HG03571 (cell line): ENCODE measurements around the gene TMC3.
A peak's percentile ranks its signal among the peaks of the same experiment; 100 is the strongest.

Source experiments
- ATAC-seq: cut with Tn5 transposase; IDR thresholded peaks from one replicate; pipeline ENCODE4 v1.9.1; 2021; ENCODE audit not compliant: unreplicated experiment

Gene TMC3

DNA sequence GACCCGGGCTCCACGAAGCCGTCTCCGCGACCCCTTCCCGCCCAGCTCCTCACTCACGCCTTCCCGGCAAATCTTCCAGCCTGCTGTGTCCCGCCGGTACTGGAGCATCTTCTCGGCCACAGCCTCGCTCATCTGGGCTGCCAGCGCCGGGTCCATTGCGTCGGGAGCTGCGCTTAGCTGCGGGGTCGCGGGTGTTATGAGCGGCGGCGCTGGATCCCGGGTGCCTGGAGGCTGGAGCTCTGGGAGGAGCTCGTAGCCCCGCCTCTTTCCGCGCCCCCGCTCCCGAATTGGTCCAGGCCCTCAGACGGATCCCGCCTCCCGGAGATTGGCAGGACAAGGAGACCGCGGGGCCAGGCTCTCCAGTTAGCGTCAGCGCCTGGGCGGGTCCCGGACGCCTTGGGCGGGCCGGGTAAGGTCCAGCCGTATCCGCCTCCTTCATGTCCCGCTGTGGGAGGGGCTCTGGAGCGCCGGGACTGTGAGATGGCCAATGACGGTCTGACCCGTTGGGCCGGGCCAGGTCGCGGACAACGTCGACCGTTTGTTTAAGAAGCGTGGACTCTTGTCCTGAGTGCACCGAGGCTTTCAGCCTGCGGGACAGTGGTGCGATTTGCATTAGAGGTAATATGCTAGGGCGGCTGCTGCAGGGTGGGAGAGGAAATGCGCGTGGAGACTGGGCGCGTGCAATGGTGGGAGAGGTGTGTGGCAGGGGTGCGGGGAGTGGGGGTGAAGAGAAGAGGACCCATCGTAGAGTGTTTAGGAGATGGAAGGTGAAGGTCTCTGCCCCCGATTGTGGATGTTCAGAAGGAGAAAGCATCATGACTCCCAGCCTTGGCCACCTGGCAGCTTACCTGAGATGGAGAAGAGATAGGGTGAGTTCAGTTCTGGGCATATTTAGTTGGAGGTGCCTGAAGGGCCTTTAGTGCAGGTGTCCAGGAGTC is 49.8 kb downstream of the TMC3 start, which contains the start of gene STARD5:
Gene STARD5 (minus strand): TSS at position 198 of the 938 bp plus-strand sequence. CDS start 42 bp downstream, at position 156.
- ATAC-seq: peak; percentile 100

DNA sequence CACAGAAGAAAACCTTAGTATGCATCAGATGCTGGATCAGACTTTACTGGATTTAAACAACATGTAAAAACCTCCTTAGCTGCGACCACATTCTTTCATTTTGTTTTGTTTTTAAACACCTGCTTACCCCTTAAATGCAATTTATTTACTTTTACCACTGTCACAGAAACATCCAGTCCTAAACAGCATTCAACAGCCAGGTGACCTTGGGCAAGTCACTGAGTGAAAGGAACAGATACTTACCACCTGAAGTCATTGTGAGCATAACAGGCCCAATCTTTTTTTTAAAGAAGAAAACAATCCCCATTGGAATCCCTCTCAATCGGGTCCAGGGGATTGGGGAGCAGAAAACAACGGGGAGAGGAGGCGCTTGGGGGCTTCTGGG is 50.5 kb downstream of the TMC3 start:
- peak; percentile 5 for ATAC-seq

DNA sequence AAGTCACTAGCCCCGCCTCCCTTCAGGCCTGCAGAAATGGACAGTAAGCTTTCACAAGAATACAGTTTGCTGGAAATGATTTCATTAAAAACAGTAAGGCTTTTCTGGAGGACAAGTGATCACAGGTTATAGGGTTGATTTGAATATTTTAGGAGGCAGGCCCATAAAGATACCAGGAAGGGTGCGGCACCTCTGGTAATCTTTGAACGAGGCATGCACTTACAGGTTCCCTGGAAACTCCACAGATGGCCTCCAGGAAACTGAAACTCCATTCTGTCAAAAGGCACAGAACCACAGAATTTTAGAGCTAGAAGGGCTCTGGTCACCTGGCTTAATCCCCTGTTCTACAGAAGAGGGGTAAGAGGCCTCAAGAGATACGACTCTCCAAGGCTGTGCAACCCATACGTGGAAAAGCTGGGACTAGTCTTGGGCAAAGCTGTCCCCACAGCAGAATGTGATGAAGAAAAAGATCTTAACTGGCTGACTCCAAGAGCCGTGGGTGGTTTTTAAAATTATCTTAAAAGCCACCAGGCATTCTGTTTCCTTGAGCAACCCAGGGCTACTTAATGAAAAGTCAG is 51.2 kb downstream of the TMC3 start:
- no peak for ATAC-seq

DNA sequence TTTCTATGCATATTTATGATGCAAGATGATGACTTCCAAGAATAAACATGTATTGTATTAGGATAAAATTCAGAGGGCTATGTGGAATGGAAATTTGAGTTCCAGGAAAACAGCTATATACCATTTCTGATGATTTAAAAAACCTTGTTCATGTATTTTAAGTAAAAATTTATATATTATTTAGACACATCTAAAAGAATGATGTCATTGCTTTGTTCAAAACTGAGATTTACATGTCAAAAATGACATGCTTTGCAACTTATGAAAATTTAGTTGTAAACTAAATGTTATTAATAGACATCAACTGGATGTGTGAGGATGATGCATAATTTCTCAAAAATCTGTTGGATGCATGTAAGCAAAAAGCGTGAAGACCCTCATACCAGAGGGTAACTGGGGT is 52.3 kb downstream of the TMC3 start:
- ATAC-seq: no peak

GRCh38 chr15:81317642-81318017 is 56.4 kb downstream of the TMC3 start:
- ATAC-seq: no peak

GRCh38 chr15:81316267-81316666 is 57.7 kb downstream of the TMC3 start:
- no peak for ATAC-seq

DNA sequence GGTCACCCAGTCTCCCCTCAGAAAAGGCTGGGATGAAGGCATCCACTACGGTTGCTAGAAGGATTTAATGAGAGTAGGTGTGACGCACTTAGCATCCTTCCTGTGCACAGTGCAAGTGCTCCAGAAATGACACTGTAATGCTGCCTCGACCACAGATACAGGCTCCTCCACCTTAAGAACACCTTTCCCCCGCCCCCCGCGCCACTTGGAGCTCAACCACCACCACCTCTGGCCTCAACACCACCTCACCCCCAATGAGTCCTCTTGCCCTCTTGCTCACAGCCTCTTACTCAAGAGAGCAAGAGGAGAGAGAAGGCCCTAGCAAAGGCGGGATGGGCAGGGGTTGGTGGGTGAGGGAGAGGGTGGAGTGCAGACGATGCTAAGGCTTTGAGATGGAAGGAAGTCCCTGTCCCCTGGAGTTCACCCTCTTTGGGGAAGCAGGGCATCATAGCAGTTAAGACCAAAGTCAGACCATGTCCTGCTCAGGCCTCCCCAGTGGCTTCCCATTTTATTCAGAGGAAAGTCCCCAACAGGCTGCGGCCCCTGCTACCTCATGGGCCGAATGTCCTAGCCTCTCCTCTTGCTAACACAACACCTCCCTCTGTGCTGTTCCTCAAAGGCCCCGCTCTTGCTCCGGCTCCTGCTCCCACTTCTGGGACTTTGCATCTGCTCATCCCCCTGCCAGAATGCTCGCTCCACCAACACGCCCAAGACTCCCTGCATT is 58.4 kb downstream of the TMC3 start:
- no peak for ATAC-seq

DNA sequence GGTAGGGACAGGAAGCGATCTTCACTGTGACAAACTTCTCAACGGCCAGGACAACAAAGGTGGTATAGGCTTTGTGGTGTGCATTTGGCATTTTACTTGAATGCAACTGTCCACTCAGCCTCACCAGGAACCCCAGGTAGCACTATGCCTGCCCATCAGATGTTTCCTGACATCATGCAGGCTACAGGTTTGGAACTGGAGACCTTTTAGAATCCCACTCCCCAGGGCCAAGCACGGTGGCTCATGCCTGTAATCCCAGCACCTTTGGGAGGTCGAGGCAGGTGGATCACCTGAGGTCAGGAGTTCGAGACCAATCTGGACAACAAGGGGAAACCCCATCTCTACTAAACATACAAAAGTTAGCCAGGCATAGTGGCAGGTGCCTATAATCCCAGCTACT is 59.6 kb downstream of the TMC3 start:
- no peak for ATAC-seq

- ATAC-seq: no peak
Measured at GRCh38 chr15:81313686-81314085, 60.3 kb downstream of the TMC3 start.

- no peak for ATAC-seq
Measured at GRCh38 chr15:81312790-81313543, 61.0 kb downstream of the TMC3 start.

GRCh38 chr15:81311752-81312464 is 62.1 kb downstream of the TMC3 start:
- peak; percentile 50 for ATAC-seq

- no peak for ATAC-seq
Measured at GRCh38 chr15:81310480-81310879, 63.5 kb downstream of the TMC3 start.

GRCh38 chr15:81309647-81310450 is 64.2 kb downstream of the TMC3 start:
- no peak for ATAC-seq

GRCh38 chr15:81308260-81308659 is 65.8 kb downstream of the TMC3 start:
- ATAC-seq: no peak

DNA sequence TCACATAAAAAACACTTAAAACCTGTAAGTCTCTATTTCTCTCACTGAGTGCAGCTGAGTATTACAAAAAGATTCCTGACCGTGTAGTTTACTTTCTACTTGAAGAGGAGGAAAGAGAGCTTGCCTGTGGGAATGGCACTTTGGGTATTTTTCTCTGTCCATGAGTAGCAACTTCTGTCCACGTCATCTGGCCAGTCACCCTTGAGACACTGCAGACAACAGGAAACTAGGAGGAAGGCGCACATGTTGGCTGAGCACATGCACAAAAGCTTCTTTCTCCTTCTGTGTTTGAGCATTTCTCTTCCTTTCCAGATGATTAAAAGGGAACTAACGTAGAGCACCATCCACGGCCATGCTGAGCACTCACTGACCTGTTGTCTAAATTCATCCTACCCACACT is 69.8 kb downstream of the TMC3 start:
- no peak for ATAC-seq

- ATAC-seq: no peak
Measured at GRCh38 chr15:81303244-81304225, 70.5 kb downstream of the TMC3 start.

DNA sequence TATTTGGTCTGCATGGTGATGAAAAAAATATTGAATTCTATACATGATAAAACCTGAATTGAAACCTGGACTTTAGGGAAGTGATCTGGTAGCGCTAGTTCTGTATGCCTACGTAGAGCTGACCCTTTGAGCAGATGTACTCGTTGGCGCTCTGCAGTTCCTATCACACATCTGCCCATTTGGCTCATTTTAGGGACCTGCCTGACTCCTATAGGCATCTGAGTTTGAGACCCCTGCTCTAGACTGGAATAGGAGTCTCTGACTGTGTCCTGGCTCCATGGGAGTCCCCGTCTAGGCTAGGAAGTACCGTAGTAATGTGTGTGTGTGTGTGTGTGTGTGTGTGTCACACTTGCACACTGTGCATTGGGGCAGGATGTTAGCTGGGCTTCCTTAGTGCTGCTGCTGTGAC is 71.3 kb downstream of the TMC3 start:
- no peak for ATAC-seq

- peak; percentile 79 for ATAC-seq
Measured at GRCh38 chr15:81301815-81302399, 72.1 kb downstream of the TMC3 start.
